NCI-H774 (cell line): Measurements from ENCODE around the gene ISCA2.
"Not testable (repeated sequence)": the region's sequence is repeated elsewhere in the genome, so short reads cannot be mapped to it uniquely, and the experiment has no call there.

Experiments used
- DNase-seq: peaks from one replicate; lab custom pipeline; 2025; lab: John Stamatoyannopoulos, UW

ISCA2 gene

GRCh38 chr14:74528886-74529285 is 35.3 kb downstream of the ISCA2 start:
- DNase-seq: no peak

GRCh38 chr14:74531006-74531405 is 37.4 kb downstream of the ISCA2 start:
- DNase-seq: no peak

GRCh38 chr14:74531467-74531866 is 37.9 kb downstream of the ISCA2 start:
- DNase-seq: no peak

GRCh38 chr14:74532246-74532645 is 38.7 kb downstream of the ISCA2 start:
- DNase-seq: no peak

- DNase-seq: no peak
Measured at GRCh38 chr14:74533576-74533975, 40.0 kb downstream of the ISCA2 start.

GRCh38 chr14:74535756-74536325 is 42.3 kb downstream of the ISCA2 start:
- no peak for DNase-seq

- not testable (repeated sequence) for DNase-seq
Measured at GRCh38 chr14:74536336-74536735, 42.8 kb downstream of the ISCA2 start.

- no peak for DNase-seq
Measured at GRCh38 chr14:74538411-74539391, 45.1 kb downstream of the ISCA2 start.

- no peak for DNase-seq
Measured at GRCh38 chr14:74539503-74539902, 45.9 kb downstream of the ISCA2 start.

GRCh38 chr14:74541225-74541624 is 47.7 kb downstream of the ISCA2 start:
- no peak for DNase-seq

- no peak for DNase-seq
Measured at GRCh38 chr14:74542056-74542685, 48.6 kb downstream of the ISCA2 start.

GRCh38 chr14:74543771-74544438 is 50.3 kb downstream of the ISCA2 start:
- no peak for DNase-seq

- no peak for DNase-seq
Measured at GRCh38 chr14:74545386-74545785, 51.8 kb downstream of the ISCA2 start.

- DNase-seq: no peak
Measured at GRCh38 chr14:74546416-74546815, 52.9 kb downstream of the ISCA2 start.
